ENCODE measurements around the gene MITF.

The MITF gene

DNA sequence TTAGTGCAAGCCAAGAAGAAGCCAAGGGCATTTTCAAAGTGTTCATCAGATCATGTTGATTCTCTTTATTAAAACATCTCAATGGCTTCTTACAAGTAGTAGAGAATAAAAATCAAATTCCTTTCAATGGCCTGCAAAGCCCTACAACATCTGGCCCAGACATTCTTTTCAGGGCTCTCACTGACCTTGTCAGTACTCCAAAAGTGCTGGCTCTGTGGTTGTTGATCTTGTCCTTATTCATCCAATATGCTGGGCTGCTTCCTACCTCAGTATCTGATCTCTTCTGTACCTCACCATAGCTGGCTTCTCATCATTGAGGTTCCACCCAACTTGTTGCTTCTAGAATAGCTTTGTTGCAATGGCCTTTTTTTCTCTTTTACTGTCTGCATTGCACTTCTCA is 186.2 kb downstream of the MITF start:
- DNase-seq (ENCODE audit: low read depth) = no peak
- TF ChIP-seq, protein P1, sequence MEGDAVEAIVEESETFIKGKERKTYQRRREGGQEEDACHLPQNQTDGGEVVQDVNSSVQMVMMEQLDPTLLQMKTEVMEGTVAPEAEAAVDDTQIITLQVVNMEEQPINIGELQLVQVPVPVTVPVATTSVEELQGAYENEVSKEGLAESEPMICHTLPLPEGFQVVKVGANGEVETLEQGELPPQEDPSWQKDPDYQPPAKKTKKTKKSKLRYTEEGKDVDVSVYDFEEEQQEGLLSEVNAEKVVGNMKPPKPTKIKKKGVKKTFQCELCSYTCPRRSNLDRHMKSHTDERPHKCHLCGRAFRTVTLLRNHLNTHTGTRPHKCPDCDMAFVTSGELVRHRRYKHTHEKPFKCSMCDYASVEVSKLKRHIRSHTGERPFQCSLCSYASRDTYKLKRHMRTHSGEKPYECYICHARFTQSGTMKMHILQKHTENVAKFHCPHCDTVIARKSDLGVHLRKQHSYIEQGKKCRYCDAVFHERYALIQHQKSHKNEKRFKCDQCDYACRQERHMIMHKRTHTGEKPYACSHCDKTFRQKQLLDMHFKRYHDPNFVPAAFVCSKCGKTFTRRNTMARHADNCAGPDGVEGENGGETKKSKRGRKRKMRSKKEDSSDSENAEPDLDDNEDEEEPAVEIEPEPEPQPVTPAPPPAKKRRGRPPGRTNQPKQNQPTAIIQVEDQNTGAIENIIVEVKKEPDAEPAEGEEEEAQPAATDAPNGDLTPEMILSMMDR (IDR thresholded peaks at IDR 0.05; ENCODE audit: low read depth, low read length, missing control alignments) = no peak
- in situ Hi-C loops (cut with HindIII; ENCODE audit: low sequenced_read_pairs) = no loop called here
- H3K4me3 ChIP-seq (ENCODE audit: low read depth, low read length) = no peak overlapping the region

- TF ChIP-seq, protein P1 (IDR thresholded peaks at IDR 0.05; ENCODE audit: low read depth, low read length, missing control alignments) = no peak
- in situ Hi-C loops (cut with HindIII; ENCODE audit: low sequenced_read_pairs) = no loop called here
- H3K4me3 ChIP-seq (ENCODE audit: low read depth, low read length) = no peak overlapping the region
- DNase-seq (ENCODE audit: low read depth) = no peak
Observed at GRCh38 chr3:69926385-69926784, 187.1 kb downstream of the MITF start.

DNA sequence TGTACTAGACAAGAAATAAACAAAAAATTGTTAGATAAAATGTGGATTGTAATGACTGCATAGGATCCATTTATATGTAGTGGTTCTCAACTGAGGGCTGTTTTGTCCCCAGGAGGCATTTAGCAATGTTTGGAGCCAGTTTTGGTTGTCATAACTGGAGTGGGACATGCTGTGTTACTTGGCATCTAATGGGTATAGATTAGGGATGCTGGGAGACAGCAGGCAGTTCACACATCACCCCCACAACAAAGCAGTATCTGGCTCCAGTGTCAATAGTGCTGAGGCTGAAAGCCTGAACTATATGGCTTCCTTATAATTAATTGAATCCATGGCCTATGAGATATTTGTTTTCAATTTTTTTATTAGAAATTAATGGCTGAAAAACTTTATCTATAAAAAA is 188.3 kb downstream of the MITF start:
- DNase-seq (ENCODE audit: low read depth) = no peak
- TF ChIP-seq, protein P1 (IDR thresholded peaks at IDR 0.05; ENCODE audit: low read depth, low read length, missing control alignments) = no peak
- H3K4me3 ChIP-seq (ENCODE audit: low read depth, low read length) = no peak overlapping the region
- in situ Hi-C loops (cut with HindIII; ENCODE audit: low sequenced_read_pairs) = no loop called here

DNA sequence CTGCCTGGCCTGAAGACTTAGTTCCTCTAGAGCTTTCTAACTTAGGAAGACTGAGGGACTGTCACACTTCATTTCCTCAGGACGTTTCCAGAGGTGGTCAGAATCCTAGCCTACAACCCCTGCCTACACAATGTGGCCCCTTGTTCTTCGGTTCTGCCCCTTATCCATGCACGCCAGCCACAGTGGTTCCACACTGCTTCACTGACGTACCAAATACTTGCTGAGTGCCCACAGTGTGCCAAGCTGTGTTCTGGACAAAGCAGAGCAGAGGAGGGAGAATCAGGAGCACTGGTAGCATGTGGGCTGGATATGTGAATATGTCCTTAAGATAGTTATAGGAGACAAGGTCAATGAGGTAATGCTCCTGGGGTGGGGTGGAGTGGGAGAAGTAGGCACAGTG is 189.8 kb downstream of the MITF start:
- TF ChIP-seq, protein P1 (IDR thresholded peaks at IDR 0.05; ENCODE audit: low read depth, low read length, missing control alignments) = no peak
- no peak overlapping the region for H3K4me3 ChIP-seq (ENCODE audit: low read depth, low read length)
- DNase-seq (ENCODE audit: low read depth) = no peak
- in situ Hi-C loops (cut with HindIII; ENCODE audit: low sequenced_read_pairs) = no loop called here

DNA sequence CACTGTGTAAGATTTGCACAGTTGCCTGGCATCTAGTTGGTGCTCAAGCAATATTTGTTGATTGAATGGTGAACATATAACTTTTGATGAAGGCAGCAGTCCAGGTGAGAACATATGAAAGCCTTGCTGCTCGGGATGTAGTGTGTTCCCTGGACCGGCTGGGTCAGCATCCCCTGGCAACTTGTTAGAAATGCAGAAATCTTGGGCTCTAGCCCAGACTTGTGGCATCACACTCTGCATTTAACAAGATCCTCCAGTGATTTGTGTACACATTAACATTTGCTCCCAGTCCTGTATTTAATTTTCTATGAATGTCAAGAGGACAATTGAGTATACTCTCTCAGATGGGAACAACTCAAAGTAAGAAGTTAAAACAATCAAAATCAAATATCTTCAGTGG is 191.3 kb downstream of the MITF start:
- no peak overlapping the region for H3K4me3 ChIP-seq (ENCODE audit: low read depth, low read length)
- TF ChIP-seq, protein P1 (IDR thresholded peaks at IDR 0.05; ENCODE audit: low read depth, low read length, missing control alignments) = no peak
- no peak for DNase-seq (ENCODE audit: low read depth)
- in situ Hi-C loops (cut with HindIII; ENCODE audit: low sequenced_read_pairs) = no loop called here

- H3K4me3 ChIP-seq (ENCODE audit: low read depth, low read length) = no peak overlapping the region
- DNase-seq (ENCODE audit: low read depth) = no peak
- TF ChIP-seq, protein P1 (IDR thresholded peaks at IDR 0.05; ENCODE audit: low read depth, low read length, missing control alignments) = no peak
- in situ Hi-C loops (cut with HindIII; ENCODE audit: low sequenced_read_pairs) = no loop called here
Observed at GRCh38 chr3:69932087-69932486, 192.8 kb downstream of the MITF start.

DNA sequence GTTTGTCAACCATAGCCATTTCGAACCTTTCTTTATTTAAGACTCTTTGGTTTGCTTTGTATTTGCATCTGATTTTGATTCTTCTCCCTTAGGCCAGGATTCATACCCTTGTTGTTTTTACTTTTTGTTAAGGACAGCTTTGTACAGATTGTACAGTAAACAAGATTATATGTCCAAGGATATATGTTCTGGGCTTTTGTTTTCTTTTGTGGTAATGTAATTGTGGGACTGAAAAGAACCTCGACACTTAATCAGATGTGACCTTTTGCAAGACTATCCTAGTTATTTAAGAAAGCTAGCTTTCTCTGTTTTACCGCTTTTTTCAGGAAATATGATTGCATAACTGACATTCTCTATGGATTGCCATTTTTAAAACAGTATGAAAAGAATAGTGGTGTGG is 193.2 kb downstream of the MITF start:
- in situ Hi-C loops (cut with HindIII; ENCODE audit: low sequenced_read_pairs) = no loop called here
- TF ChIP-seq, protein P1 (IDR thresholded peaks at IDR 0.05; ENCODE audit: low read depth, low read length, missing control alignments) = no peak
- no peak overlapping the region for H3K4me3 ChIP-seq (ENCODE audit: low read depth, low read length)
- DNase-seq (ENCODE audit: low read depth) = no peak
